Measurements from ENCODE around the gene BCKDK. TPM values are rescaled to one million over a fixed set of nuclear protein-coding genes. Genes with fewer than 3 reads are reported as not detected.

The BCKDK gene
- total and polyA plus RNA-seq, 12 donors: 27.0 to 181 (median 80.1) TPM

DNA sequence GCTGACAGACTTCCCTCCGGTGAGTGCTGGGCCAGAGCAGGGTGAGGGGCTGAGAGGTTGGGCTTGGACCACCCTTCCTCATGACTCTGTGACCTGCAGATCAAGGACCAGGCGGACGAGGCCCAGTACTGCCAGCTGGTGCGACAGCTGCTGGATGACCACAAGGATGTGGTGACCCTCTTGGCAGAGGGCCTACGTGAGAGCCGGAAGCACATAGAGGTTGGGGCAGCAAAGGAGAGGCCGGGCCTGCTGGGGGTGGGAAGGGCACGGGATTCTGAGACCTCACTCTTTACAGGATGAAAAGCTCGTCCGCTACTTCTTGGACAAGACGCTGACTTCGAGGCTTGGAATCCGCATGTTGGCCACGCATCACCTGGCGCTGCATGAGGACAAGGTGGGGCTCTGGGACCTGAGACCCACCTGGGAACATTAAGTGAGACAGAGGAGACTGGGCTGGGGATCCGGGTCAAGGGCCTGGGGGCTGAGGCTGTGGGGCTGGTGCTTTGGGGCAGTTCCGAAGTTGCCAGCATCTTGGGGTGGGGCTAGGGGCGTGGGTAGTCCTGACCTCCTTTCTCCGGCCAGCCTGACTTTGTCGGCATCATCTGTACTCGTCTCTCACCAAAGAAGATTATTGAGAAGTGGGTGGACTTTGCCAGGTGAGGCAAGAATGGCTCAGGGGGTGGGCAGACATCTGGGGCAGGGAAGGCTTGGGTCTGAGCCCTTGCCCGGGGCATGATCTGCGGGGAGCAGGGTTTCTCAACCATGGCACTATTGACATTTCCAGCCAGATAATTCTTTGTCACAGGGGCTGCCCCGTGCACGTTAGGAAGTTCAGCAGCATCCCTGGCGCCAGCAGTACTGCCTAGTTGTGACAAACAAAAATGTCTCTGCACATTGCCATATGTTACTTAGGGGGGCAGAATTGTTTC is 2.2 kb downstream of the BCKDK start:
- no peaks in the 10 kb centered on the region for H3K27me3 ChIP-seq
- peak in 1 of 7 donors; percentile 25 for DNase-seq
- peaks cover 33 to 40% of the 10 kb centered on the region in 2 donors for H3K4me1 ChIP-seq (replicated peaks in 1 of 2)
- H3K27ac ChIP-seq: peak overlapping the region in 1 of 5 donors; percentile 25
- no peak overlapping the region for H3K4me3 ChIP-seq
- H3K36me3 ChIP-seq (replicated peaks in 1 of 2): peaks cover 0 to 38% of the 10 kb centered on the region in 2 donors
- no peak for TF ChIP-seq POLR2A (IDR thresholded peaks at IDR 0.05)
- TF ChIP-seq, protein P1, sequence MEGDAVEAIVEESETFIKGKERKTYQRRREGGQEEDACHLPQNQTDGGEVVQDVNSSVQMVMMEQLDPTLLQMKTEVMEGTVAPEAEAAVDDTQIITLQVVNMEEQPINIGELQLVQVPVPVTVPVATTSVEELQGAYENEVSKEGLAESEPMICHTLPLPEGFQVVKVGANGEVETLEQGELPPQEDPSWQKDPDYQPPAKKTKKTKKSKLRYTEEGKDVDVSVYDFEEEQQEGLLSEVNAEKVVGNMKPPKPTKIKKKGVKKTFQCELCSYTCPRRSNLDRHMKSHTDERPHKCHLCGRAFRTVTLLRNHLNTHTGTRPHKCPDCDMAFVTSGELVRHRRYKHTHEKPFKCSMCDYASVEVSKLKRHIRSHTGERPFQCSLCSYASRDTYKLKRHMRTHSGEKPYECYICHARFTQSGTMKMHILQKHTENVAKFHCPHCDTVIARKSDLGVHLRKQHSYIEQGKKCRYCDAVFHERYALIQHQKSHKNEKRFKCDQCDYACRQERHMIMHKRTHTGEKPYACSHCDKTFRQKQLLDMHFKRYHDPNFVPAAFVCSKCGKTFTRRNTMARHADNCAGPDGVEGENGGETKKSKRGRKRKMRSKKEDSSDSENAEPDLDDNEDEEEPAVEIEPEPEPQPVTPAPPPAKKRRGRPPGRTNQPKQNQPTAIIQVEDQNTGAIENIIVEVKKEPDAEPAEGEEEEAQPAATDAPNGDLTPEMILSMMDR (IDR thresholded peaks at IDR 0.05): no peak
- WGBS, 4 donors: 86 to 91% (median 88%) methylated on average over 13 to 26 of the region's 26 CpGs
- no peaks in the 10 kb centered on the region for H3K9me3 ChIP-seq (replicated peaks in 1 of 3)
- intact Hi-C loops (cut with DNase I): no loop called here

DNA sequence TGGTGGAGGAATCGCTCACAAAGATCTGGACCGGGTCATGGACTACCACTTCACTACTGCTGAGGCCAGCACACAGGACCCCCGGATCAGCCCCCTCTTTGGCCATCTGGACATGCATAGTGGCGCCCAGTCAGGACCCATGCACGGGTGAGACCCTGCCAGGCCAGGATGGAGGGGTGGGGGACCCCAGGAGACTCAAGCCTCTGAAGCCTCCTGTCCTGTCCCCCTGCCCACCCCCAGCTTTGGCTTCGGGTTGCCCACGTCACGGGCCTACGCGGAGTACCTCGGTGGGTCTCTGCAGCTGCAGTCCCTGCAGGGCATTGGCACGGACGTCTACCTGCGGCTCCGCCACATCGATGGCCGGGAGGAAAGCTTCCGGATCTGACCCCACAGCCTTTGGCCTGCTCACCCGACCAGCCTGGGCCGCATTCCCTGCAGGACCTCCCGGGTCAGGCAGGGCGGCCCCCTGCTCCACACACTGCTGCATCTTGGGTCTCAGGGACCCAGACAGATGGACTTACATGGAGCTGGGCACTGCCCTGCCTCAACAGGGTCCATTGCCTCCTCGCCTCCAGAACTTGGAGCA is 3.8 kb downstream of the BCKDK start:
- H3K27ac ChIP-seq: peak overlapping the region; percentile 57 to 86 (median 81)
- H3K9me3 ChIP-seq (replicated peaks in 1 of 3): no peaks in the 10 kb centered on the region
- no peak for TF ChIP-seq POLR2A (IDR thresholded peaks at IDR 0.05)
- TF ChIP-seq, protein P1 (IDR thresholded peaks at IDR 0.05): no peak
- H3K4me1 ChIP-seq (replicated peaks in 1 of 2): peaks cover 34 to 35% of the 10 kb centered on the region in 2 donors
- peaks cover 0 to 38% of the 10 kb centered on the region in 2 donors for H3K36me3 ChIP-seq (replicated peaks in 1 of 2)
- H3K4me3 ChIP-seq: no peak overlapping the region
- WGBS, 4 donors: 94 to 100% (median 95%) methylated on average over 3 to 23 of the region's 23 CpGs
- DNase-seq: peak in 1 of 7 donors; percentile 30
- intact Hi-C loops (cut with DNase I): no loop called here
- no peaks in the 10 kb centered on the region for H3K27me3 ChIP-seq

DNA sequence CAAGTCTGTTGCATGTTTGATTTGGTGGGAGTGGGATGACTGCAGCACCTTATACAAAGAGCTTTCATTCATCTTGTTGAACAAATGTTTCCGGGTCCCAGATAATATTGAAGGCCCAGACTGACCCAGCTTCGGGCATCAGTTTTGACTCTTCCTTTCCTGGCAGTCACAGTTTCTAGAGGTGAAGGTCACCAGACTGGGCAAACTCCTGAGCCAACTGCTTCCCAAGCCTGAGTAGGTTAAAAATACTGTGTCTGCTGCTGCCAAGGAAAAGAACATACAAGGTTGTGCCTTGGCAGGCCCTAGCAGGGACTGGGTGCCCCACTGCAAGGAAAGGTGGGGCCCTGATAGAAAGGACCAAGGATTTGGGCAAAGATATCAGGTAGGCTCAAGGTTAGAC is 4.5 kb downstream of the BCKDK start:
- 38 to 47% (median 43%) methylated on average over 2 of the region's 2 CpGs for WGBS, 4 donors
- Histone ChIP-seq H3K4me1 (replicated peaks in 1 of 2) (peaks cover 35 to 36% of the 10 kb centered on the region in 2 donors), H3K27ac (peak overlapping the region; percentile 57 to 86 (median 81)), H3K9me3 (replicated peaks in 1 of 3) (no peaks in the 10 kb centered on the region), H3K36me3 (replicated peaks in 1 of 2) (peaks cover 0 to 38% of the 10 kb centered on the region in 2 donors), H3K27me3 (no peaks in the 10 kb centered on the region), H3K4me3 (no peak overlapping the region)
- DNase-seq: peak in 5 of 7 donors; percentile 64 to 83 (median 79)
- TF ChIP-seq POLR2A (IDR thresholded peaks at IDR 0.05): no peak
- TF ChIP-seq, protein P1 (IDR thresholded peaks at IDR 0.05): no peak
- intact Hi-C loops (cut with DNase I): no loop called here
